ENCODE measurements around the gene IFNB1.

IFNB1 gene

DNA sequence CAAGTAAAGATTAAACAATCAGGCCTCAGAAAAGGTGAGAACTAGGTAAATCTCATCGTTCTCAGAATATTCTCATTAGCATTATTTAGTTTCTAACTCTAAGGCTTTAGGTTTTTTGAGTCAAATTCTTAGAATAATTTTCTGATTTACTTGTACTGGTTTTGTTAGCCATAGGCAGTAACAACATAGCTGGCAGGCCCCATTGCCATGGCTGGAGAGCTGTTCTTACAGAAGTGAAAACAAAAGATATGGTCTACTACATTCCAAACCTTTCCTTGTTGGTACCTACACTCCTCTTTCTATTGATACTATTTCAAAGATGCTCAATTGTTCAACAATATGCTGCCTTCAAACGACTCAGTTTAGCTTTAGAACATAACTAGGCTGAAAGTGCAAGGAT is 36.6 kb upstream of the IFNB1 start:
- CTCF ChIA-PET, result interaction anchor here (0.5 to 1.9 kb wide), 4 partner anchors 28 to 1036 kb away, joined by 3 to 6 read pairs (median 3); no protein-coding TSS in a partner anchor
- H3K27ac ChIP-seq (ENCODE audit: extremely low read depth, low read depth, low read length), result no peak overlapping the region
- H3K9me3 ChIP-seq (ENCODE audit: control insufficient read depth, insufficient read depth, low read depth, low read length), result no peaks in the 10 kb centered on the region
- H3K4me3 ChIP-seq (ENCODE audit: low read depth, low read length), result no peak overlapping the region
- POLR2A ChIA-PET, result no interaction called here
- no peaks in the 10 kb centered on the region for H3K4me1 ChIP-seq (ENCODE audit: control insufficient read depth, insufficient read depth, low read length)
- TF ChIP-seq ZNF211 (tag by site-specific recombination; IDR thresholded peaks at IDR 0.05; ENCODE audit: low read depth) (no peak), ZNF776 (tag by site-specific recombination; IDR thresholded peaks at IDR 0.05; ENCODE audit: borderline replicate concordance) (no peak), ZNF138 (tag by site-specific recombination; IDR thresholded peaks at IDR 0.05; ENCODE audit: borderline replicate concordance) (no peak), ZBTB1 (tag by site-specific recombination; IDR thresholded peaks at IDR 0.05) (no peak), ZNF561 (tag by site-specific recombination; IDR thresholded peaks at IDR 0.05; ENCODE audit: borderline replicate concordance) (no peak), ZNF692 (tag by site-specific recombination; IDR thresholded peaks at IDR 0.05) (no peak), ZXDB (tag by site-specific recombination; IDR thresholded peaks at IDR 0.05) (no peak), SCRT1 (tag by site-specific recombination; IDR thresholded peaks at IDR 0.05; ENCODE audit: borderline replicate concordance) (no peak), ZNF830 (tag by site-specific recombination; IDR thresholded peaks at IDR 0.05; ENCODE audit: low read depth) (no peak), ZNF423 (tag by site-specific recombination; IDR thresholded peaks at IDR 0.05) (no peak), ZNF391 (tag by site-specific recombination; IDR thresholded peaks at IDR 0.05; ENCODE audit: borderline replicate concordance, low read depth) (no peak), KLF1 (tag by site-specific recombination; IDR thresholded peaks at IDR 0.05) (no peak)
- TF ChIP-seq, protein P1, sequence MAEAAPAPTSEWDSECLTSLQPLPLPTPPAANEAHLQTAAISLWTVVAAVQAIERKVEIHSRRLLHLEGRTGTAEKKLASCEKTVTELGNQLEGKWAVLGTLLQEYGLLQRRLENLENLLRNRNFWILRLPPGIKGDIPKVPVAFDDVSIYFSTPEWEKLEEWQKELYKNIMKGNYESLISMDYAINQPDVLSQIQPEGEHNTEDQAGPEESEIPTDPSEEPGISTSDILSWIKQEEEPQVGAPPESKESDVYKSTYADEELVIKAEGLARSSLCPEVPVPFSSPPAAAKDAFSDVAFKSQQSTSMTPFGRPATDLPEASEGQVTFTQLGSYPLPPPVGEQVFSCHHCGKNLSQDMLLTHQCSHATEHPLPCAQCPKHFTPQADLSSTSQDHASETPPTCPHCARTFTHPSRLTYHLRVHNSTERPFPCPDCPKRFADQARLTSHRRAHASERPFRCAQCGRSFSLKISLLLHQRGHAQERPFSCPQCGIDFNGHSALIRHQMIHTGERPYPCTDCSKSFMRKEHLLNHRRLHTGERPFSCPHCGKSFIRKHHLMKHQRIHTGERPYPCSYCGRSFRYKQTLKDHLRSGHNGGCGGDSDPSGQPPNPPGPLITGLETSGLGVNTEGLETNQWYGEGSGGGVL (tag by site-specific recombination; IDR thresholded peaks at IDR 0.05), result no peak
- TF ChIP-seq, protein P2, sequence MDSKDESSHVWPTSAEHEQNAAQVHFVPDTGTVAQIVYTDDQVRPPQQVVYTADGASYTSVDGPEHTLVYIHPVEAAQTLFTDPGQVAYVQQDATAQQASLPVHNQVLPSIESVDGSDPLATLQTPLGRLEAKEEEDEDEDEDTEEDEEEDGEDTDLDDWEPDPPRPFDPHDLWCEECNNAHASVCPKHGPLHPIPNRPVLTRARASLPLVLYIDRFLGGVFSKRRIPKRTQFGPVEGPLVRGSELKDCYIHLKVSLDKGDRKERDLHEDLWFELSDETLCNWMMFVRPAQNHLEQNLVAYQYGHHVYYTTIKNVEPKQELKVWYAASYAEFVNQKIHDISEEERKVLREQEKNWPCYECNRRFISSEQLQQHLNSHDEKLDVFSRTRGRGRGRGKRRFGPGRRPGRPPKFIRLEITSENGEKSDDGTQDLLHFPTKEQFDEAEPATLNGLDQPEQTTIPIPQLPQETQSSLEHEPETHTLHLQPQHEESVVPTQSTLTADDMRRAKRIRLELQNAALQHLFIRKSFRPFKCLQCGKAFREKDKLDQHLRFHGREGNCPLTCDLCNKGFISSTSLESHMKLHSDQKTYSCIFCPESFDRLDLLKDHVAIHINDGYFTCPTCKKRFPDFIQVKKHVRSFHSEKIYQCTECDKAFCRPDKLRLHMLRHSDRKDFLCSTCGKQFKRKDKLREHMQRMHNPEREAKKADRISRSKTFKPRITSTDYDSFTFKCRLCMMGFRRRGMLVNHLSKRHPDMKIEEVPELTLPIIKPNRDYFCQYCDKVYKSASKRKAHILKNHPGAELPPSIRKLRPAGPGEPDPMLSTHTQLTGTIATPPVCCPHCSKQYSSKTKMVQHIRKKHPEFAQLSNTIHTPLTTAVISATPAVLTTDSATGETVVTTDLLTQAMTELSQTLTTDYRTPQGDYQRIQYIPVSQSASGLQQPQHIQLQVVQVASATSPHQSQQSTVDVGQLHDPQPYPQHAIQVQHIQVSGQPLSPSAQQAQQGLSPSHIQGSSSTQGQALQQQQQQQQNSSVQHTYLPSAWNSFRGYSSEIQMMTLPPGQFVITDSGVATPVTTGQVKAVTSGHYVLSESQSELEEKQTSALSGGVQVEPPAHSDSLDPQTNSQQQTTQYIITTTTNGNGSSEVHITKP (tag by site-specific recombination; IDR thresholded peaks at IDR 0.05), result no peak
- no peaks in the 10 kb centered on the region for H3K36me3 ChIP-seq (ENCODE audit: control insufficient read depth in 2 of 2, insufficient read depth in 1 of 2, low read length in 2 of 2)

GRCh38 chr9:21110708-21111576 is 33.2 kb upstream of the IFNB1 start:
- Histone ChIP-seq H3K36me3 (ENCODE audit: control insufficient read depth in 2 of 2, insufficient read depth in 1 of 2, low read length in 2 of 2) (no peaks in the 10 kb centered on the region), H3K27ac (ENCODE audit: extremely low read depth, low read depth, low read length) (no peak overlapping the region), H3K4me3 (ENCODE audit: low read depth, low read length) (no peak overlapping the region), H3K9me3 (ENCODE audit: control insufficient read depth, insufficient read depth, low read depth, low read length) (no peaks in the 10 kb centered on the region), H3K4me1 (ENCODE audit: control insufficient read depth, insufficient read depth, low read length) (no peaks in the 10 kb centered on the region)
- CTCF ChIA-PET, result interaction anchor here (0.5 to 3.1 kb wide), 52 partner anchors 8 to 1578 kb away, joined by 3 to 25 read pairs (median 4); no protein-coding TSS in a partner anchor
- POLR2A ChIA-PET, result no interaction called here
- TF ChIP-seq GLI4 (tag by site-specific recombination; IDR thresholded peaks at IDR 0.05) (no peak), ZNF660 (tag by site-specific recombination; IDR thresholded peaks at IDR 0.05) (peak; percentile 53; the same call in 1 of the 2 replicates), ZNF302 (tag by site-specific recombination; IDR thresholded peaks at IDR 0.05; ENCODE audit: low read depth) (no peak), ZNF654 (tag by site-specific recombination; IDR thresholded peaks at IDR 0.05; ENCODE audit: low read depth) (peak; percentile 94), GLIS2 (tag by site-specific recombination; IDR thresholded peaks at IDR 0.05) (no peak), ZNF626 (tag by site-specific recombination; IDR thresholded peaks at IDR 0.05) (no peak), KLF16 (tag by site-specific recombination; IDR thresholded peaks at IDR 0.05) (no peak), ZNF433 (tag by site-specific recombination; IDR thresholded peaks at IDR 0.05; ENCODE audit: low read depth) (no peak), ZNF777 (tag by site-specific recombination; IDR thresholded peaks at IDR 0.05; ENCODE audit: borderline replicate concordance) (no peak), ZNF19 (tag by site-specific recombination; IDR thresholded peaks at IDR 0.05; ENCODE audit: low read depth) (no peak), ZNF114 (tag by site-specific recombination; IDR thresholded peaks at IDR 0.05) (no peak), ZBTB17 (tag by site-specific recombination; IDR thresholded peaks at IDR 0.05) (no peak), ZNF561 (tag by site-specific recombination; IDR thresholded peaks at IDR 0.05; ENCODE audit: borderline replicate concordance) (no peak), TRIM28 (IDR thresholded peaks at IDR 0.05; ENCODE audit: borderline replicate concordance, low read length) (no peak), ZNF776 (tag by site-specific recombination; IDR thresholded peaks at IDR 0.05; ENCODE audit: borderline replicate concordance) (no peak), OVOL3 (tag by site-specific recombination; IDR thresholded peaks at IDR 0.05) (no peak), ZNF157 (tag by site-specific recombination; IDR thresholded peaks at IDR 0.05) (no peak)
